HG03045 (cell line): ENCODE measurements around the gene RAB27B.
"Not testable (repeated sequence)": the region's sequence is repeated elsewhere in the genome, so short reads cannot be mapped to it uniquely, and the experiment has no call there.

Experiments
- ATAC-seq: cut with Tn5 transposase; IDR thresholded peaks from one replicate; pipeline ENCODE4 v1.9.1; 2021; ENCODE audit warnings: mild to moderate bottlenecking, moderate library complexity; ENCODE audit not compliant: unreplicated experiment

RAB27B gene

GRCh38 chr18:54828281-54828881, at the start of gene RAB27B:
TSS of gene RAB27B (plus strand) at chr18:54828477. CDS start at chr18:54877586, 49,109 bp downstream.
- ATAC-seq = peak; percentile 72

- ATAC-seq = no peak
These were observed 47.9 kb upstream of the RAB27B start for GRCh38 chr18:54780285-54780861.

GRCh38 chr18:54780970-54781369, 47.3 kb upstream of the RAB27B start:
- no peak for ATAC-seq

GRCh38 chr18:54783139-54783538, 45.1 kb upstream of the RAB27B start:
- ATAC-seq = no peak

GRCh38 chr18:54786206-54786605, 42.1 kb upstream of the RAB27B start:
- ATAC-seq = no peak

GRCh38 chr18:54787121-54787520, 41.2 kb upstream of the RAB27B start:
- no peak for ATAC-seq

GRCh38 chr18:54787616-54788015, 40.7 kb upstream of the RAB27B start:
- no peak for ATAC-seq

- ATAC-seq = no peak
These were observed 38.2 kb upstream of the RAB27B start for GRCh38 chr18:54790109-54790508.

- no peak for ATAC-seq
These were observed 36.6 kb upstream of the RAB27B start for GRCh38 chr18:54791657-54792056.

- ATAC-seq = no peak
These were observed 36.2 kb upstream of the RAB27B start for GRCh38 chr18:54792079-54792478.

GRCh38 chr18:54794823-54795222, 33.5 kb upstream of the RAB27B start:
- no peak for ATAC-seq

- ATAC-seq = no peak
These were observed 30.1 kb upstream of the RAB27B start for GRCh38 chr18:54798186-54798585.

- ATAC-seq = no peak
These were observed 26.9 kb upstream of the RAB27B start for GRCh38 chr18:54801374-54801773.

- no peak for ATAC-seq
These were observed 26.1 kb upstream of the RAB27B start for GRCh38 chr18:54802178-54802577.

- ATAC-seq = no peak
These were observed 25.4 kb upstream of the RAB27B start for GRCh38 chr18:54802686-54803395.

- no peak for ATAC-seq
These were observed 22.5 kb upstream of the RAB27B start for GRCh38 chr18:54805571-54806334.

GRCh38 chr18:54806526-54806925, 21.8 kb upstream of the RAB27B start:
- ATAC-seq = no peak

GRCh38 chr18:54807303-54807702, 21.0 kb upstream of the RAB27B start:
- no peak for ATAC-seq

- ATAC-seq = not testable (repeated sequence)
These were observed 17.6 kb upstream of the RAB27B start for GRCh38 chr18:54810662-54811061.

- ATAC-seq = no peak
These were observed 15.4 kb upstream of the RAB27B start for GRCh38 chr18:54812885-54813284.

- ATAC-seq = no peak
These were observed 15.0 kb upstream of the RAB27B start for GRCh38 chr18:54813305-54813704.
